Mucosa of descending colon (tissue), 3 donors: ENCODE measurements around the gene THAP9. TPM values are rescaled to one million over a fixed set of nuclear protein-coding genes. Genes with fewer than 3 reads are reported as not detected.
"Not testable (repeated sequence)": the region's sequence is repeated elsewhere in the genome, so short reads cannot be mapped to it uniquely, and the experiment has no call there.

ENCODE experiments used
- ATAC-seq: fragments of 200-7000 bp; cut with Tn5 transposase; one replicate; pipeline ENCODE4 v1.9.1; 2020; ENCODE audit warnings: mild to moderate bottlenecking, moderate library complexity
- DNase-seq, 3 donors: peaks; one replicate each; pipeline ENCODE4 v3.0.0-alpha.2; 2020
- H3K36me3 ChIP-seq: fragments of 200-600 bp; one replicate; pipeline ENCODE4 v1.8.0; 2021; ENCODE audit warnings: low read depth, mild to moderate bottlenecking
- H3K4me1 ChIP-seq: fragments of 200-600 bp; one replicate; pipeline ENCODE4 v1.8.0; 2021; ENCODE audit warnings: low read depth, mild to moderate bottlenecking
- H3K4me3 ChIP-seq: fragments of 200-600 bp; one replicate; pipeline ENCODE4 v1.8.0; 2021; ENCODE audit warnings: mild to moderate bottlenecking
- H3K9me3 ChIP-seq: fragments of 200-600 bp; one replicate; pipeline ENCODE4 v1.8.0; 2021; ENCODE audit warnings: mild to moderate bottlenecking
- CTCF ChIP-seq: fragments of 200-600 bp; IDR thresholded peaks from one replicate; pipeline ENCODE4 v1.8.0; 2022; ENCODE audit warnings: antibody characterized with exemption, mild to moderate bottlenecking
- intact Hi-C, 2 donors: fragments of 100-400 bp; cut with DNase I in 1 of 2; cut with micrococcal nuclease in 1 of 2; formaldehyde crosslinking; loops; one replicate each; pipeline versions ENCODE4 v1.11.0 to v1.11.1; 2022; cut with DNase I, micrococcal nuclease
- long read RNA-seq, 2 donors: library from polyadenylated mRNA; unstranded; transcript quantifications; one replicate each; pipeline ENCODE4 v2.0.0, GENCODE V29; 2019 to 2021
- total RNA-seq, 3 donors: library from RNA; stranded (reverse); fragmentation: NEBNext Ultra II Directional in 2 of 3; extraction: Animal tissue kit (Norgen Biotek cat#: 25700) in 2 of 3; gene quantifications; one replicate each; pipeline versions ENCODE4 v1.2.1 to v1.2.4, GENCODE V29; 2021 to 2023
- donor health status: DM: no; HTN: no; CAD: no; lungs with moderate emphysema.
- donor health status: DM: no; HTN: no; CAD: no.
- donor health status: DM: no; HTN: yes; CAD: no.

THAP9 gene
- total RNA-seq = 1 to 10 TPM; 2.9 to 5.1 (median 5.0) TPM
- long read RNA-seq, donor 1, partial matches to known transcripts = 0 of 4 reads
- long read RNA-seq, donor 1, other reads (novel, unspliced or antisense) = 1 of 4 reads
- long read RNA-seq, donor 2 = 0 reads

DNA sequence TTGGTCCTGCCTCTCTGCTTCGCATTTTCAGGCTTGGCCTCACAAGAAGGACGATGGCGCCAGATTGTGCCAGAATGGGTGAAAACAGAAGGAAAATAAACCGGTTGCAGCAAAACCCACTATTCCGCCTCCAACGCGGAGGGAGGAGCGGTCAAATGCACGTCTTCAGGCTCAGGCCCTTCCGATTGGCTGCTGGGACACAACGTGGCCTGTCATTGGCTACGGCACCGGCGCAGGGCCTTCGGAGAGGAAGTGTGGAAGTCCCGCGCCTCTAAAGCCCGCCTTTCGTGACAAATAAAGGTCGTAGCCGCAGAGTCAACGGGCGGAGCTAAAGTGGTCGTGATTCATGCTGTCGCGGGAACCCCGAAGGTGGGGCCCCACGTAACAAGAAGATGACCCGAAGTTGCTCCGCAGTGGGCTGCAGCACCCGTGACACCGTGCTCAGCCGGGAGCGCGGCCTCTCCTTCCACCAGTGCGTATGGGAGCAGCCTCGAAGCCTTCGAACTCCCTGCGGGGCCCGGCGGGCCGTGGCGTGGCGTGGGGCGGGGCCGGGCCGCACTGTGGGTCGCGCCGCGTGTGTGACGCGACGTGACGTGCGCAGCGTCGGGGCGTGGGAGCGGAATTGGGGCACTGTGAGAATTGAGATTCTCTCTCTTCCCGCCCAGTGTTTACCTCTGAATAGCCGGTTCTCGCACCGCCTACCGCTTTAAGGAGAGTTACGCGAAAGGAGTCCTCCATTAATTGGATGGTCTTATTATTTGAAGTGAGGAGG lies at the start of gene THAP9:
Gene THAP9, plus strand, starts transcription at position 325 of the 772 bp plus-strand sequence. Its CDS starts 68 bp downstream, at position 393.
- intact Hi-C loops = loop anchor here in 1 of 2 donors (1.0 to 5.0 kb wide), 2 partner anchors 9 to 112 kb away; partner anchors contain the start of genes LIN54 and SEC31A
- TF ChIP-seq CTCF = no peak

GRCh38 chr4:82851318-82851717 lies 49.2 kb upstream of the THAP9 start:
- Histone ChIP-seq H3K36me3 (peaks cover 10% of the 10 kb centered on the region), H3K9me3 (no peaks in the 10 kb centered on the region), H3K4me1 (no peaks in the 10 kb centered on the region), H3K4me3 (no peak overlapping the region)
- intact Hi-C loops = no loop called here
- no peak for ATAC-seq
- no peak for TF ChIP-seq CTCF
- DNase-seq = no peak

More for the DNA sequence above, at the start of gene THAP9:
- Histone ChIP-seq H3K4me1 (peaks cover 29% of the 10 kb centered on the region), H3K36me3 (peaks cover 5% of the 10 kb centered on the region), H3K4me3 (peak within 1 kb of the TSS; percentile 27), H3K9me3 (no peaks in the 10 kb centered on the region)
- DNase-seq (peak; percentile 97 to 99 (median 98)), ATAC-seq (peak; percentile 95)

DNA sequence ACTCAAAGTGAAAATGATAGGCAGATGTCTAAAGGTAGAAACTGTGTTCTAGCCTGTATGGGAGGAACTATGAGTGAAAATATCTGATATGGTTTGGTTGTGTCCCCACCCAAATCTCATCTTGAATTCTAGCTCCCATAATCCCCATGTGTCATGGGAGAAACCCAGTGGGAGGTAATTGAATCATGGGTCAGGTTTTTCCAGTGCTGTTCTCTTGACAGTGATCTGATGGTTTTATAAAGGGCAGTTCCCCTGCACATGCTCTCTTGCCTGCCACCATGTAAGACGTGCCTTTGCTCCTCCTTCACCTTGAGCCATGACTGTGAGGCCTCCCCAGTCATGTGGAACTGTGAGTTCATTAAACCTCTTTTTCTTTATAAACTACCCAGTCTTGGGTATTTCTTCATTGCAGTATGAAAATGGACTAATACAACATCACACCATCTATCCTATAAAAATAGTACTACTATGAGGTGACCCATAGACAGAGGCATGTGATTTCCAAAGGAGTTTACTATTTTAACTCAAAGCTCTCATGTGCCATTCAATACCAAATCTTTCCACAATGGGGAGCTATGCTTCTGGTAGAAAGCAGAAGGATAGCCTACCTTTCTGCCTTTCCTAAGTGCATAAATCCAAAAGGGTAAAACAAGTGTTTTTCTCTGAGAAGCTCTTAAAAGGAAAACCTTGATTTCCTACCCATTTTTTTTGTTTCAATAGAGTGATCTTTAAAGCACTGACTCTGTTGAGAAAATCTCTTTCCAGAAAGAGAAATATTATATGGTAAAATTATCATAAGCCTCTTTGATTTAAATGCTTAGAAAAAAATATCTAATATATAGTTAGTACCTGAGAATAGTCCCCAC lies 48.4 kb upstream of the THAP9 start:
- DNase-seq (peak in 1 of 3 donors; percentile 19), ATAC-seq (peak; percentile 56)
- intact Hi-C loops = no loop called here
- H3K4me1 ChIP-seq = no peaks in the 10 kb centered on the region
- H3K9me3 ChIP-seq = no peaks in the 10 kb centered on the region
- peaks cover 12% of the 10 kb centered on the region for H3K36me3 ChIP-seq
- TF ChIP-seq CTCF = no peak
- no peak overlapping the region for H3K4me3 ChIP-seq

DNA sequence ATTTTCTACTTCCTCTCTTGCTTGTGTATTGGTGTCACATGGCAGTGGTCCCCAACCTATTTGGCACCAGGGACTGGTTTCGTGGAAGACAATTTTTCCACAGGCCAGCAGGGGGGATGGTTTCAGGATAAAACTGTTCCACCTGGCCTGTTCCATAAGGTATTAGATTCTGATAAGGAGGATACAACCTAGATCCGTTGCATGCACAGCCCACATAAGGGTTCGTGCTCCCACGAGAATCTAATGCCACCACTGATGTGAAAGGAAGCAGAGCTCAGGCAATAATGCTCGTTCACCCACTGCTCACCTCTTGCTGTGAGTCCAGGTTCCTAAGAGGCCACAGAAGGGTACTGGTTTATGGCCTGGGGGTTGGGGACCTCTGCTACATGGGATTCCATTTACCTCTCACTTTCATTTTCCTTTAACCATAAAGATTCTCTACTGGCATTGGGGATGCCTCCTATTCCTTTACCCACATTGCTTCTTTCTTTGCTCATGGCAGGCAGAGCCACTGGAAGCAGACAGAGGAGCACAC lies 47.7 kb upstream of the THAP9 start:
- no peak for TF ChIP-seq CTCF

DNA sequence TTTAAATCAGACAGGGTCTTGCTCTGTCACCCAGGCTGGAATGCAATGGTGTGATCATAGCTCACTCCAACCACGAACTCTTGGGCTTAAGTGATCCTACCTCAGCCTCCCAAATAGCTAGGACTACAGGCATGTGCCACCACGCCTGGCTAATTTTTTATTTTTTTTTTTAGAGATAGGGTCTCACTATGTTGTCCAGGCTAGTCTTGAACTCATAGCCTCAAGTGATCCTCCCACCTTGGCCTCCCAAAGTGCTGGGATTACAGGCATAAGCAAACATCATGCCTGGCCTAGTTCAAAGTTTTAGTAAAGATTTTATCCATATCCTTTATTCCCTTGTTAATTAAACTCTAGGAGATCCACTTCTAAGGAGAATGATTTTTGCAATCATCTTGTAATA lies 40.0 kb upstream of the THAP9 start:
- intact Hi-C loops, H3K4me3 ChIP-seq, H3K9me3 ChIP-seq, ATAC-seq, DNase-seq, H3K4me1 ChIP-seq: not testable (repeated sequence)
- peaks cover 10% of the 10 kb centered on the region for H3K36me3 ChIP-seq

More for the DNA sequence above, 47.7 kb upstream of the THAP9 start:
- Histone ChIP-seq H3K9me3 (no peaks in the 10 kb centered on the region), H3K4me3 (no peak overlapping the region), H3K4me1 (no peaks in the 10 kb centered on the region), H3K36me3 (peaks cover 19% of the 10 kb centered on the region)
- ATAC-seq (no peak), DNase-seq (no peak)
- intact Hi-C loops = no loop called here
